ENCODE results near the gene RTF2. TPM values are rescaled to one million over a fixed set of nuclear protein-coding genes. Genes with fewer than 3 reads are reported as not detected.
"Not testable (repeated sequence)": the region's sequence is repeated elsewhere in the genome, so short reads cannot be mapped to it uniquely, and the experiment has no call there.

The RTF2 gene
- total RNA-seq, 1 donor from 2014 or later: 76.0 TPM

DNA sequence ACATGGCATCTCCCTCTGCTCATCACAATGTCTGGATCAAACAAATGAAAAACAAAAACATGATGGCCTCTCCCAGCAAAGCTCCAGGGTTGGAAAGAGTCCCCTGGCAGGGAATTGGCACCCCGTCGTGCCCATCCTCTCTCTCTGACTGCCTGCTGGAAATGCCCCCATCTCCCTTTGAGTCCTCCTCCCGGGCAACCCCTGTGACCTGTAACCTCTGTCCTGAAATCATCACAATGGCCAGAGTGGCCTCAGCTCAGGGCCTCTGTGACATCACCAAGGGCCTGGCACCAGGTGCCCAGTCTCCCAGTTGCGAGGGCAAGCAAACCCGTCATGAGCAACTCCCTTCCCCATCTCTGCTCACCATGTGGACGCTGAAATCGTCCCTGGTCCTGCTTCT lies 56.0 kb downstream of the RTF2 start, which contains the start of gene FAM209A:
Gene FAM209A (plus strand): TSS at position 301 of the 400 bp plus-strand sequence. CDS start 65 bp downstream, at position 366.
- DNase-seq (ENCODE audit: low spot score); intact Hi-C loops (cut with DNase I): not testable (repeated sequence)

DNA sequence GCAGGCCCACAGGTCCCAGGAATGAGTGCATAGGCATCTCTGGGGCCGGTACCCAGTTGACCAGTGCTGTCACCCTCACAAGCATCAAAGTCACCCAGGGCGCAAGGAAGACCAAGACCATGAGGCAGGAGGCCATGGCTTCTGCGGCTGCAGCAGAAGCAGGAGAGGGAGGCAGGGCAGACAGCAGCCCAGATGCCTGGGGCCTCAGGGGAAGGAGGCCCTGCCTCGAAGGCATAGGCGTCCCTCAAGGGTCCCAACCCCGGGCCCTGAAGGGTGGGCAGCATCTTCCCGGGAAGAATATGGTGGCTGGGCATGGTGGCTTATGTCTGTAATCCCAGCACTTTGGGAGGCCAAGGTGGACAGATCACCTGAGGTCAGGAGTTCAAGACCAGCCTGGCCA lies 59.1 kb downstream of the RTF2 start:
- DNase-seq (ENCODE audit: low spot score): no peak
- intact Hi-C loops (cut with DNase I): no loop called here

DNA sequence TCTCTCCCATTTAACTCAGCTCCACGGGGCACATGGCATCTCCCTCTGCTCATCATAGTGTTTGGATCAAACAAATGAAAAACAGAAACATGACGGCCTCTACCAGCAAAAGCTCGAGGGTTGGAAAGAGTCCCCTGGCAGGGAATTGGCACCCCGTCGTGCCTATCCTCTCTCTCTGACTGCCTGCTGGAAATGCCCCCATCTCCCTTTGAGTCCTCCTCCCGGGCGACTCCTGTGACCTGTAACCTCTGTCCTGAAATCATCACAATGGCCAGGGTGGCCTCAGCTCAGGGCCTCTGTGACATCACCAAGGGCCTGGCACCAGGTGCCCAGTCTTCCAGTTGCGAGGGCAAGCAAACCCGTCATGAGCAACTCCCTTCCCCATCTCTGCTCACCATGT lies 64.5 kb downstream of the RTF2 start, which contains the start of gene FAM209B:
Gene FAM209B (plus strand): TSS at position 301 of the 400 bp plus-strand sequence. CDS start 96 bp downstream, at position 397.
- DNase-seq (ENCODE audit: low spot score); intact Hi-C loops (cut with DNase I): not testable (repeated sequence)

GRCh38 chr20:56537997-56538396 lies 69.6 kb downstream of the RTF2 start:
- intact Hi-C loops (cut with DNase I): no loop called here
- no peak for DNase-seq (ENCODE audit: low spot score)

DNA sequence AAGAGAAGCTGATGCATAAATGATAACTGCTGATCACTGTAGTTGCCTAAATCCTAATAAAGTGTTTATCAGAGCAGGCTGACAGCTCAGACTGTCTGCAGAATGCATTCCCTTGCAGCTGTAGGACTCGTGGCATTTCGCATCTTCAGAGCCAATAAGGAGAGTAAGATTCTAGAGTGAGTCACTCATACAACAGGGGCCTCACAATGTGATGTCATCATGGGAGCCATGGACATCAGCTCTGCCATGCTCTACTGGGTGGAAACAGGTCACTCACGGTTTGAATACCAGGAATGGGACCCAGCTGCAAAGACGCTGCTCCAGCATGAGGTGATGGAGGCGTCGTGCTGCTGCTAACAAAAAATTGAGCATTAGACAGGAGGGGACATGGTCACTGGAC lies 72.0 kb downstream of the RTF2 start:
- intact Hi-C loops (cut with DNase I): no loop called here
- DNase-seq (ENCODE audit: low spot score): no peak

DNA sequence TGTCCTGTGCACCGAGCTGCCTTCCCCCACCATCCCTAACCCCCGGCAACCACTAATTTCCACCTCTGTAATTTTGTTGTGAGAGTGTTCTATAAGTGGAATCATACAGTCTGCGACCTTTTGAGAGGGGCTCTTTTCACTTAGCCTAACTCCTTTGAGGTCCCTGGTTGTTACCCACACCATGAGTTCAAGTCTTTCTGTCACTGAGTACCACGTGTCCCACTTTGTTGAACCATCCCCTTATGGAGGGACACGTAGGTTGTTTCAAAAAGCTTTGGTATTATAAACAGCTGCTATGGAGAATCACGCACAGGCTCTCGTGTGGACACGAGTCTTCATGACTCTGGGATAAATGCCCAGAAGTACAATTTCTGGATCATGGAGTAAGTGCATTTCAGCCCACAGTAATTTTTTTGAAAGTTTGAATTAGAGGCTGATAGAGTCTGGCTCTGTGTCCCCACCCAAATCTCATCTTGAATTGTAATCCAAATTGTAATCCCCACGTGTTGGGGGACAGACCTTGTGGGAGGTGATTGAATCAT lies 74.1 kb downstream of the RTF2 start:
- intact Hi-C loops (cut with DNase I): no loop called here
- DNase-seq (ENCODE audit: low spot score): no peak

- intact Hi-C loops (cut with DNase I): loop anchor here (10.0 kb wide), 2 partner anchors 147 to 423 kb away; no protein-coding TSS in a partner anchor
- no peak for DNase-seq (ENCODE audit: low spot score)
Measured at GRCh38 chr20:56551571-56551970, 83.1 kb downstream of the RTF2 start.

GRCh38 chr20:56552911-56553629 lies 84.6 kb downstream of the RTF2 start:
- no peak for DNase-seq (ENCODE audit: low spot score)
- intact Hi-C loops (cut with DNase I): loop anchor here (10.0 kb wide), 2 partner anchors 148 to 422 kb away; no protein-coding TSS in a partner anchor

DNA sequence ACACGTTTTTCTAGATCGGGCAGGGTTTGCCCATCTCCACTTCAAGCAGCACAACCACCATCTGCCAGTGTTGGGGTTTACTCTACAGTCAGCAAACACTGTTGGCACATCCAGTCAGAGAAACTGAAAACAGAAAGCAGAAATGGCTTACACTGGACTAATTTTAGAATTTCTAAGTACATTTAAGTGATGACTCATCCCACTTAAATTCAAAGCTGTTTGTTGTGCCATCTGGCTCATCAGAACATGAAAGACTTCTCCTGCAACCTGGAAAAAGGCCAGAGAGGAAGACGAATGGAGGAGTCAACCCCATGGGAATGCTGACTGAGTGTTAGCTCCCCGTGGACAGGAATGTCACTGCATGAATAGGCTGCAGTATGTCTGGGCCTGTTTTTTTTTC lies 86.4 kb downstream of the RTF2 start:
- intact Hi-C loops (cut with DNase I): loop anchor here (10.0 kb wide), 2 partner anchors 150 to 420 kb away; no protein-coding TSS in a partner anchor
- no peak for DNase-seq (ENCODE audit: low spot score)

DNA sequence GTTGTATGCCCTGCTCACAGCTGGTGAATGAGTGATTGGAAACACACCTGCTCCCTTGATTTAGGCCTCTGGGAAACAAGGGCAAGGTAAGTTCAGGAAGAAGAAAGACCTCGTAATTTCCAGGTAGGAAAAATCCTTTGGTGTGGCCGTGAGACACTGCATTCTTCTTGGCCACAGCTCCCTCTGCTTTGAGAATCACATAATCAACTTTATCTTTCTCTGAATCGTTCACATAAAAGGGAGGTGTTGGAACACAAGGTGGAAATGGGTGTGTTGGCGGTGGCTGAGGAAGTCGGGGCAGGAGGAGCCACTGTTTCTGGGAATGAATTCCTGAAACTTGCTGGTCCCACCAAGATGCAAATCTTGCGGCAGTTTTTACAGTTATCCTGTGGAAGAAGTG lies 90.5 kb downstream of the RTF2 start:
- intact Hi-C loops (cut with DNase I): loop anchor here (10.0 kb wide), 2 partner anchors 154 to 416 kb away; no protein-coding TSS in a partner anchor
- DNase-seq (ENCODE audit: low spot score): no peak

DNA sequence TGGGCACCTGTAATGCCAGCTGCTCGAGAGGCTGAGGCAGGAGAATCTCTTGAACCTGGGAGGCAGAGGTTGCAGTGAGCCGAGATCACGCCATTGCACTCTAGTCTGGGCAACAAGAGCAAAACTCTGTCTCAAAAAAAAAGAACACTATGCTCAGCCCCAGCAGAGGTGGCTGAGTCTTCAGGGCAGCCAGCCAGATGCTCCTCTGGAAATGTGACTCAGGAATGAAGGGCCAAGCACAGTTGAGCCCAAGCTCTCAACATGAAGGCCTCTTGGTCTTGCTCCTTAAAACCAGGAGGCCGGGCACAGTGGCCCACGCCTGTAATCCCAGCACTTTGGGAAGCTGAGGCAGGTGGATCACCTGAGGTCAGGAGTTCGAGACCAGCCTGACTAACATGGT lies 96.1 kb downstream of the RTF2 start:
- intact Hi-C loops (cut with DNase I); DNase-seq (ENCODE audit: low spot score): not testable (repeated sequence)

DNA sequence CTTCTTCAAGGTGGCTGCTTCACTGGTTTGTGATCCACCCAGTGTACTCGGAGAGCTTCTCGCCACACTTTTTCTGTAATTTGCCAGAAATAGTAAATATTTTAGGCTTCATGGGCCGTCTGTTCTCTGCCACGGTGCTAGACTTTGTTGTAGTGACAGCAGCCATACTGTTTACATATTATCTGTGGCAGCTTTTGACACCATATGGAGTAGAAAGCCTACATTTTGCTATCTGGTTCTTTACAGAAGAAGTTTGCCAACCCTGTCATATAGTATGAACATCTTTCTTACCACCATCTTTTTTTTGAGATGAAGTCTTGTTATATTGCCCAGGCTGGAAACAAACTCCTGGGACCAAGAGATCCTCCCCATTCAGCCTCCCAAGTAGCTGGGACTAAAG lies 97.1 kb downstream of the RTF2 start:
- DNase-seq (ENCODE audit: low spot score): no peak
- intact Hi-C loops (cut with DNase I): no loop called here

GRCh38 chr20:56566621-56567020 lies 98.2 kb downstream of the RTF2 start:
- intact Hi-C loops (cut with DNase I): no loop called here
- no peak for DNase-seq (ENCODE audit: low spot score)

Other genes starting within 250 kb of the RTF2 start
- not detected for gene MC3R, start 219.9 kb upstream of the RTF2 start, total RNA-seq
- 41.5 TPM for gene FAM210B, start 109.7 kb upstream of the RTF2 start, total RNA-seq
- 3.2 TPM for gene AURKA, start 76.4 kb upstream of the RTF2 start, total RNA-seq
- 15.3 TPM for gene CSTF1, start 76.0 kb upstream of the RTF2 start, total RNA-seq
- 0.30 TPM for gene CASS4, start 56.4 kb upstream of the RTF2 start, total RNA-seq
- not detected for gene FAM209A, start 56.1 kb downstream of the RTF2 start, total RNA-seq
- not detected for gene FAM209B, start 64.6 kb downstream of the RTF2 start, total RNA-seq
- gene TFAP2C, start 160.7 kb downstream of the RTF2 start, total RNA-seq: 0.22 TPM

Measured in cardiac septum (tissue), 1 donor.